ENCODE measurements around the gene FBXO31.

Gene FBXO31

GRCh38 chr16:87303431-87303930 is 80.1 kb downstream of the FBXO31 start:
- no peak for TF ChIP-seq EZH2phosphoT487 (IDR thresholded peaks at IDR 0.05; ENCODE audit: low read depth)
- no peak for TF ChIP-seq CTCF (IDR thresholded peaks at IDR 0.05; ENCODE audit: low read depth, low read length)
- Histone ChIP-seq H3K4me3 (ENCODE audit: low read length) (no peak overlapping the region), H2AFZ (ENCODE audit: low read depth, low read length) (no peak overlapping the region), H3K27ac (ENCODE audit: low read length) (no peak overlapping the region), H3K9ac (ENCODE audit: low read length) (no peak overlapping the region), H3K36me3 (replicated peaks; ENCODE audit: low read depth, low read length) (peaks cover under 1% of the 10 kb centered on the region), H3K27me3 (ENCODE audit: low read depth, low read length) (no peaks in the 10 kb centered on the region), H3K79me2 (ENCODE audit: low read length) (no peaks in the 10 kb centered on the region), H3K4me2 (ENCODE audit: low read length) (no peak overlapping the region), H3K9me3 (ENCODE audit: insufficient read depth, low read length) (no peaks in the 10 kb centered on the region), H4K20me1 (ENCODE audit: insufficient read depth, low read length) (no peaks in the 10 kb centered on the region), H3K4me1 (ENCODE audit: low read length) (no peaks in the 10 kb centered on the region)

GRCh38 chr16:87298857-87299465 is 84.6 kb downstream of the FBXO31 start:
- Histone ChIP-seq H3K4me2 (ENCODE audit: low read length) (no peak overlapping the region), H3K4me1 (ENCODE audit: low read length) (peaks cover 12% of the 10 kb centered on the region), H2AFZ (ENCODE audit: low read depth, low read length) (no peak overlapping the region), H3K4me3 (ENCODE audit: low read length) (no peak overlapping the region), H3K9me3 (ENCODE audit: insufficient read depth, low read length) (no peaks in the 10 kb centered on the region), H3K9ac (ENCODE audit: low read length) (no peak overlapping the region), H3K27me3 (ENCODE audit: low read depth, low read length) (no peaks in the 10 kb centered on the region), H3K27ac (ENCODE audit: low read length) (no peak overlapping the region), H4K20me1 (ENCODE audit: insufficient read depth, low read length) (0 out of 2 replicates have a peak, but pooled peaks cover 3% of the 10 kb centered on the region), H3K79me2 (ENCODE audit: low read length) (no peaks in the 10 kb centered on the region), H3K36me3 (replicated peaks; ENCODE audit: low read depth, low read length) (no peaks in the 10 kb centered on the region)
- no peak for TF ChIP-seq CTCF (IDR thresholded peaks at IDR 0.05; ENCODE audit: low read depth, low read length)
- no peak for TF ChIP-seq EZH2phosphoT487 (IDR thresholded peaks at IDR 0.05; ENCODE audit: low read depth)

GRCh38 chr16:87297918-87298631 is 85.5 kb downstream of the FBXO31 start:
- no peak overlapping the region for H3K27ac ChIP-seq (ENCODE audit: low read length)
- no peaks in the 10 kb centered on the region for H3K27me3 ChIP-seq (ENCODE audit: low read depth, low read length)
- H2AFZ ChIP-seq (ENCODE audit: low read depth, low read length) = no peak overlapping the region
- H3K36me3 ChIP-seq (replicated peaks; ENCODE audit: low read depth, low read length) = no peaks in the 10 kb centered on the region
- H3K9ac ChIP-seq (ENCODE audit: low read length) = no peak overlapping the region
- H3K9me3 ChIP-seq (ENCODE audit: insufficient read depth, low read length) = no peaks in the 10 kb centered on the region
- peaks cover 12% of the 10 kb centered on the region for H3K4me1 ChIP-seq (ENCODE audit: low read length)
- 0 out of 2 replicates have a peak, but pooled peaks cover 3% of the 10 kb centered on the region for H4K20me1 ChIP-seq (ENCODE audit: insufficient read depth, low read length)
- no peak for TF ChIP-seq EZH2phosphoT487 (IDR thresholded peaks at IDR 0.05; ENCODE audit: low read depth)
- TF ChIP-seq CTCF (IDR thresholded peaks at IDR 0.05; ENCODE audit: low read depth, low read length) = peak; percentile 71
- H3K79me2 ChIP-seq (ENCODE audit: low read length) = no peaks in the 10 kb centered on the region
- no peak overlapping the region for H3K4me2 ChIP-seq (ENCODE audit: low read length)
- no peak overlapping the region for H3K4me3 ChIP-seq (ENCODE audit: low read length)

GRCh38 chr16:87297407-87297806 is 86.2 kb downstream of the FBXO31 start:
- Histone ChIP-seq H3K9ac (ENCODE audit: low read length) (no peak overlapping the region), H3K9me3 (ENCODE audit: insufficient read depth, low read length) (no peaks in the 10 kb centered on the region), H3K4me1 (ENCODE audit: low read length) (peaks cover 12% of the 10 kb centered on the region), H4K20me1 (ENCODE audit: insufficient read depth, low read length) (0 out of 2 replicates have a peak, but pooled peaks cover 3% of the 10 kb centered on the region), H3K4me3 (ENCODE audit: low read length) (no peak overlapping the region), H3K36me3 (replicated peaks; ENCODE audit: low read depth, low read length) (no peaks in the 10 kb centered on the region), H3K79me2 (ENCODE audit: low read length) (no peaks in the 10 kb centered on the region), H3K4me2 (ENCODE audit: low read length) (no peak overlapping the region), H3K27ac (ENCODE audit: low read length) (no peak overlapping the region), H3K27me3 (ENCODE audit: low read depth, low read length) (no peaks in the 10 kb centered on the region), H2AFZ (ENCODE audit: low read depth, low read length) (no peak overlapping the region)
- TF ChIP-seq EZH2phosphoT487 (IDR thresholded peaks at IDR 0.05; ENCODE audit: low read depth) = no peak
- no peak for TF ChIP-seq CTCF (IDR thresholded peaks at IDR 0.05; ENCODE audit: low read depth, low read length)
